HG03280 (cell line): ENCODE results near the gene GPALPP1.
A peak's percentile ranks its signal among the peaks of the same experiment; 100 is the strongest.
"Not testable (repeated sequence)": the region's sequence is repeated elsewhere in the genome, so short reads cannot be mapped to it uniquely, and the experiment has no call there.

Experiments used
- ATAC-seq: cut with Tn5 transposase; IDR thresholded peaks from one replicate; pipeline ENCODE4 v1.9.1; 2021; ENCODE audit warnings: mild to moderate bottlenecking, moderate library complexity; ENCODE audit not compliant: unreplicated experiment

The GPALPP1 gene

DNA sequence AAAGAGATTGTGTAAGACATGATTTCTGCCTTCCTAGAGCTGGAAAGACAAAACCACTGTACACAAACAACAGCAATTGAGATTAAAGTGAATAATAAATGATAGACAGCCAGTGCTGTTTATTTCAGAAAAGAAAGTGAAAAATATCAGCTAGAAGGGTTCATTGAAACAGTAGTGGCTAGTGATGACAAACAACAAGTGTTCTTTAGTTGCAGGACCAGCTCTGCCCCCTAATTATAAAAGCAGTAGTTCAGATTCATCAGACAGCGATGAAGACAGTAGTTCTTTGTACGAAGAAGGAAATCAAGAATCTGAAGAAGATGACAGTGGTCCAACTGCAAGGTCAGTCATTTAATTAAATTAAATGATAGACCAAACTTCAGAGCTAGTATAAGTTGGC lies 14.8 kb downstream of the GPALPP1 start:
- ATAC-seq: no peak

DNA sequence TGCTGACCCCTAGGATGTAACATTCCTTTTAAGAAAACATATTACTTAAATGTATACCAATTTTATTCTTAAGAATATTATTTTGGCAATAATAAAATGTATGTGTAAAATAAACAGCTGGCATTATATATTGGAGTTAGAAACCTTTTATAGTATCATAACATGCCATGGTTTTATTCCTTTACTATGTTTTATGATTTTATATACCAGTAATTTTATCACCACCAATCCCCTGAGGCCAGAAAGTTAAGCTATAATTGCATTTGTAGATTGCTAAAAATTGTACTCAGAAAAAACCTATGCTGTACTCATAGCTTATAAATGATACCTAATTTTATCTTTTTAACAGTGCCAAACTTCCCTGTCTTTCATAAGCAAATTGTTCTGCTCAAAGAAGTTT lies 17.9 kb downstream of the GPALPP1 start:
- ATAC-seq: no peak

- ATAC-seq: no peak
These were observed 18.5 kb downstream of the GPALPP1 start for GRCh38 chr13:45007823-45008222.

GRCh38 chr13:45011198-45011597 lies 21.9 kb downstream of the GPALPP1 start:
- no peak for ATAC-seq

DNA sequence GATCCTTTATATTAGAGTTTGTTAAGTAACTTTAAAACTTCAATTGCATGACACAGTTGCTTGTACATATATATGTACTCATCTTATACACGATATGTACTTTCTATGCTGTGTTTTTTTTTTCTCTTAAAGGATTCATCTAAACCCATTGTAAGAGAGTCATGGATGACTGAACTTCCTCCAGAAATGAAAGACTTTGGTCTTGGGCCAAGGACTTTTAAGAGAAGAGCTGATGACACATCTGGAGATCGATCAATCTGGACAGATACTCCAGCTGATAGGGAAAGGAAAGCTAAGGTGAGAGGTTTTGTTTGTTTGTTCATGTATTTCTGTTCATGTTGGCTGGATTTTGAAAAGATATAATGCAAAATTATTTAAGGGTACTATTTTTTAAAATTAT lies 26.0 kb downstream of the GPALPP1 start:
- no peak for ATAC-seq

DNA sequence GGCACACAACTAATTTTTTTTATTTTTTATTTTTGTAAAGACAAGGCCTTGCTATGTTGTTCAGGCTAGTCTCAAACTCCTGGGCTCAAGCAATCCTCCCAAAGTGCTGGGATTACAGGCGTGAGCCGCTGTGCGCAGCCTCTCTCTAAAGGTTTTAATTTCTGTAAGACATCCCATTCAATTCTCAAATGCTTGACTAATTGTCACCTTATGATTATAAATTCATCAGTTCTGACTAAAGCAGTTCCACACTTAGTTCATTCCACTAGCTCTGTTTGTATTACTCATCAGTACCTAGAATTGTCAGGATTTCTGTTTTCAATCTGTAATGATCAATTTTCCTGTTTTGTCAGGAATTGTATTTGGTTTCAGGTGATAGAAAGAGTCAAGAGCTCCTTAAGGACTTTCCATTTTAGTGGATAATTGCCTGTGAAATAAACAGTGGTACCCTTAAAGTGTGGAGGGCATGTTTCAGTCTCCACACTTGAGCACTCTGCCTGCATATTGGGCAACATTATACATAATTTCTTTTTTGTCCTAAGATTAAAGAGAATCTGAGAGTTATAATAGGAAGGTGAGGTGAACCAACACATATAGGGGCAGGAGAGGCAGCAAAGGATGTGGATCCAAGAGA lies 27.6 kb downstream of the GPALPP1 start:
- ATAC-seq: no peak

DNA sequence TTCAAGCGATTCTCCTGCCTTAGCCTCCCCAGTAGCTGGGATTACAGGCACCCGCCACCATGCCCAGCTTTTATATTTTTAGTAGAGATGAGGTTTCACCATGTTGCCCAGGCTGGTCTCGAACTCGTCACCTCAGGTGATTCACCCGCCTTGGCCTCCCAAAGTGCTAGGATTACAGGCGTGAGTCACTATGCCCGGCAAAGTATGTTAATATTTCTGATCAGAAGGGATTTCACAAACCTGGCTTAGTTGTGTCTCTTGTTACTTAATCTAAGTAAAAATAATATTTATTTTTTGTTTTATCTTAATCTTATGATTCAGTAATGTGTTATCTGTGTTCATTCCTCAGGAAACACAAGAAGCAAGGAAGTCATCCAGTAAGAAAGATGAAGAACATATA lies 30.6 kb downstream of the GPALPP1 start:
- ATAC-seq: not testable (repeated sequence)

DNA sequence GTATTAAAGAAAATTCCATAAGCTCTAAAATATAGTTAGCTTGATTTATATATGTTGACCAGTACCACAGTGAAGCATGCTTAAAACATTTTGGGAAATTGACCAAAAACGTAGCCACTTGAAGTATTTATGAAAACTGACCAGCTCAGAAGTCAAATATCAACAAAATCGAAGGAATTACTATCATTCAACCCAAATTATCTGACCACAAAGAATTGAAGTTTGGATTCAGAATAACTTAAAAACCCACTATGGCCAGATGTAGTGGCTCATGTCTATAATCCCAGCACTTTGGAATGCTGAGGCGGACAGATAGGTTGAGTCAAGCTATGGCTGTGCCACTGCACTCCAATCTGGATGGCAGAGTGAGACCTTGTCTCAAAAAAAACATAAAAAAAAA lies 31.9 kb downstream of the GPALPP1 start:
- no peak for ATAC-seq

GRCh38 chr13:45024847-45025246 lies 35.5 kb downstream of the GPALPP1 start:
- no peak for ATAC-seq

DNA sequence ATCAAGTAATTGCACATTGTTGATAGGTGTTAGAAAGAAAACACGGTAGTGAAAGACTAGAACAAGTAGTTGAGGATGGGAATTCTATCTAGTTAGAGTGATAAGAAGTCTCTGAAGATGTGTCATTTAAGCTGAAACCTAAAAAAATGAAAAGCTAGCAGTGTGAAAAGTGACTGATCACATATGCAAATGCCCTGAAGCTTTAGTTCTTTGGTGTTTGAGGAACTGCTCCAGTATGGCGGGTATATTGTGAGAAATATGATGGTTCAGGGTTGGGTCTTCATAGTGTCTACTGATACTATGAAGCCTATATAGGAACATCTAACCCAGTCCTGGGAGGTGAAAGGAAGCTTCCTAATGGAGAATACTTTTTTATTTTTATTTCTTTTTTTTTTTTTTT lies 45.0 kb downstream of the GPALPP1 start:
- ATAC-seq: no peak

- ATAC-seq: no peak
These were observed 46.9 kb downstream of the GPALPP1 start for GRCh38 chr13:45036206-45036605.

DNA sequence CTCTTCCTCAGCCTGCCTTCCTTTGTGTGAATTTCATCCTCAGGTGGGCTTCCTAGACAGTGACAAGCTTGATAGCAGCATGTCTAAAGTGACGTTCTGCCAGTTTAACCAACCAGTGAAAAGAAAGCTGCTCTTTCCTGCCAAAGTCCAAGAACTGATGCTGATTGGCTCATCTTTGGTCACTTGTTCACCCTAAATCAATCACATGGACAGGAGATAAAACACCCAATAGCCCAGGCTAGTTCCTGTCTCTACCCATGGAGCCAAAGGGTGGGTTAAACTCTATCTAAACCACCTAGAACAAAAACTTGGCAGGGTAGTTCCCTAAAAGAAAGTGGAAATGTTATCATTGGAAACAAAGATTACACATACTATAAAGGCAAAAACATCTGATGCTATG lies 50.8 kb downstream of the GPALPP1 start:
- ATAC-seq: no peak

GRCh38 chr13:45040622-45041021 lies 51.3 kb downstream of the GPALPP1 start:
- ATAC-seq: no peak

GRCh38 chr13:45042539-45042938 lies 53.2 kb downstream of the GPALPP1 start:
- no peak for ATAC-seq

DNA sequence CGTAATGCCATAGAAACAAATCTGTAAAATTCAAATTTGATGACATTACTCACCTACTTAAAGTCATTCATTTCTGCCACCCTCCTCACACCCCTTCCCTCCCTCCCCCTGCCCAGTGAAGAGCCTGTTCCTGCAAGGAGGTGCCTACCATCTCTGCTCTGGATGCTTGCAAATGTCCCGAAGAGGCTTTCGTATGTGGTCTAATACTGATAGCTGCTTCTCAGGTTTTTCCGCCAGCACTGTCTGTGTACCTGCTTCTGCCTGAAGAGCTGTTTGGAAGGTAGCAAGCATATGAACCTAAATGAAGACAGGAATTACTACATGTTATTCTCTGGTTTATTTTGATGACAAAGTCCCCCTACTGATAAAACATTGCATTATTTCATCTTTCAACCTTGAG lies 57.1 kb downstream of the GPALPP1 start:
- no peak for ATAC-seq

DNA sequence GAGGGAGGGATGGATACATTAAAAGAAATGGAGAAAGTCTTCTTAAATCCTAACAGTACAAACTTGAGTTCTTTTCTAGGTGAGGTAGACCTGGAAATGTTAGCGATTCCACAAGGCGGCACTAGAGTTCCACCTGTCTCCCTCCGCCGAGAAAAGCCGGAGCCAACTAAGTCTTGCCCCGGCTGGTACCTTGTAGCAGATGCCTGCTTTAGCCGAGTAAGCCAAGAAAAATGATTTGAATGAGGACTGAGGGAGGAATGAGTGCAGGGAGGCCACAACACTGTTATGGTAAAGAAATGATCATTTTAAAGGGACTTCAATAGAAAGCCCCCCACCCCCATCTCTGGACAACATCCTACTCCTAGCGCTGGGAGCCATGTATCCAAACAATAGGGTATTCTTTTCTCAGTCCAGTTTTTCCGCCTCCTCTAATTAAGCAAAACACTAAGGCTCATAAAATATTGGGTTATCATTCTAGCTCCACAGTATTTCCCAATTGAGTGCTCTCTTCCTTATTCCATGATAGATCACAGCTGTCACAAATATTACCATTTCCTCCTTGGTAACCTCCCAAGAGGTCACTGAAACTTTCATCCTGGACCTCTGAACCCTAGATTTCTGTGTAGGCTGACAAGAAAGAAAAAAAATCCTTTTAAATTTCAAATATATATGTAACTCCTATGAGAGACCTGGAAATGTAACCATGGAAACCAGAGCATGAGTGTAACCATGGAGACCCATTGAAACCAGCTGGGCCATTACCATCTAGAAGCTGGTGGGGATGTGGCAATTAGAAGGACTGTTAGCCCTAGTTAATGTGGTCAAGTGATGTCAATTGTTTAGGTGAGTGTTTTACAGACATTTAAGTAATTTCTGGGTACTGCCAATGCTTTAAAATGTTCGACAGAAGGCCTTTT lies 58.3 kb downstream of the GPALPP1 start:
- ATAC-seq: peak; percentile 74

DNA sequence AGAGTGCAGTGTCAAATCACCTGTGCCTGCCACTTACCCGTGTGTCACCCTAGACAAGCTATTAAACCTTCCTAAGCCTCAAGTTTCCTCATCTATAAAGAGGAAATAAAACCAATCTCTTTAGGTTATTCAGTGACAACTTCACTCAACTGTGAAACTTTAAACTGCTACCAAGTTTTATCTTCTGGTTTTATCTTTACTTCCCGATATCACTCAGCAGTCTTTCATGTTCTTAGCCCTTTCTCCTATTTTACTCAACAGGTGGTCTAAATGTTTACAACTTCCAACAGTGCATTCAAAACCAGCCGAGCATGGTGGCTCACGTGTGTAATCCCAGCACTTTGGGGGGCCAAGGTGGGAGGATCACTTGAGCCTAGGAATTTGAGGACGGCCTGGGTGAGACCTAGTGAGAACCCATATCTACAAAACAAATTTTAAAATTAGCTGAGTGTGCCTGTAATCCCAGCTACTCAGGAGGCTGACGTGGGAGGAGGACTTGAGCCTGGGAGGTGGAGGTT lies 59.6 kb downstream of the GPALPP1 start:
- no peak for ATAC-seq

DNA sequence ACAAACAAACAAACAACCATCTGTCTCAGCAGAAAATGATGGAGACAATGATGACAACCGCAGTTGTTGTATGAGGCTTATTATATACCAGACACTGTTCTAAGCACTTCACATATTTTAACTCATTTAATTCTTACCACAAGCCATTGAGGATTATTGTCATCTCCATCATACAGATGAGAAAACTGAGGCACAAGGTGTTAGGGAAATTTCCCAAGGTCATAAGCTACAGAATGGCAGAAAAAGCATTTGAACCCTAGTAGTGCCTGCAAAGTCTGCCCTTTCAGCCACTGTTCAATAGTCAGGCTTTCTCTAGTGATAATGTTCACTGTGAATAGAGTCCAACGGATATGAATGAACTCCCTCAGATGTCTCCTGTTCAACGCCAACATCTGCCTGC lies 60.1 kb downstream of the GPALPP1 start:
- ATAC-seq: no peak

- ATAC-seq: no peak
These were observed 62.0 kb downstream of the GPALPP1 start for GRCh38 chr13:45051315-45051714.

DNA sequence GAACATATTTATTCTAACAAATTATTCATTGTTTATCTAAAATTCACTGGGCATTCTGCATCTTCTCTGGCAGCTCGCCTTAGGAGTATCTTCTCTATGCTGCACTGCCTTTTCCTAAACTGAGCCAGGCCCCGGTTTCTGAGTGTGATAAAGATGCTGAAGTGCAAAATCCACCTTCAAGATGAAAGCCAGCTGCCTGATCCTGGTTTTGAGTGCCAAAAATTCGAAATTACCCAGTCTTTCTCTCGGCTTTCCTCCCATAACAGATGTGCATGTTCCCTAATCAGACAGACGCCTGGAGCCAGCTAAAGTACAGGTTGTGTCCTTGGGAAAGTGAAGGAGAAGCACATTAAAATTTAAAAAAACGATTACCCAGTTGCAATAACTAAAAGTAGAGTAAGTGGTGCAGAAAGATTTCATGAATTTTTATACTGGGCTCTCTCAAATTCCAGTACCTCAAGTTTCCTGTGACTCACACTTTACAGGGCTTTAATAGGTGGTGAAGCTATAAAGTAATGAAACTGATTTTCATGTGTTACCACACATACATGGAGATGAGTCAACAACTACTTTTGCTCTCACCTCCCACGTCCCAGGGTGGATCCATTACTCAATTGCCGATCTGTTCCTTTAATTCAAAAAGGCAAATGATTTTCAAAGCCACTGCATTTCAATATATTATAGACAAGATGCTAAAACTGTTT lies 66.0 kb downstream of the GPALPP1 start:
- peak; percentile 71 for ATAC-seq

DNA sequence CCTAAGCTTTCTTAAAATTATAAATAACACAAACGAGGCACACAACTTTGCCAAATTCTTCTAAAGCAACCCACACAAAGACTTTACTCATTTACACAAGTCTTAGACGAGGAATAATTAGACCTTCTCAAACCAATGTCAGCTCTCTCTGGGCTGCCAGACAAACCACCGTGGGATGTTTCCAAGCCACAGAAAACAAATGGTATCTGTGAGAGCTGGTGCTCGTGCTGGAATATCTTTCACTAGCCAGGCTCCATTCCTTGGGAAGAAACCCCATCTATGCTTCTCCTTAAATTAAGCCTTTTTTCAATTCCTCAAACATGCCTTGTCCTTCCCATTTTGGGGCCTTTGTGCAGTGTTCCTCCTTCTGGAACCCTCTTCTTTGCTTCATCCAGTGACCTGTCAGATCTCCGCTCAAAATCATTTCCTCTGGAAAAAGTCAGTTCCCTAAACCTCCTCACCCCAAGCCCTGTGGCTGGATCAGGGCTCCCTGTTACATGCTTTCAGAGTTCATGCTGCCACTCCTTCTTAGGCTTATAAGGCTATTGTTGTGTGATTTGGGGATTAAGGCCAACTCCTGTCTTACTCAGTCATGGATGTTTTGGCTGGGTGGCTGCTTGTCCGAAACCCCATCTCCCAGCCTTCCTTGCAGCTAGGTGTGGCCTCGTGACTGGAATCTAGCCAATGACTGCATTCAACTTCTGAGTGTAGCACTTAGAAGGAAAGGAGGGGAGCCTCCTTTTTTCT lies 66.7 kb downstream of the GPALPP1 start:
- peak; percentile 12 for ATAC-seq
